Tibial nerve (tissue), 4 donors: ENCODE data around the gene PAN2.

Source experiments
- CTCF ChIP-seq, 5 experiments: fragments of 200-600 bp in 3 of 5; fragments of 450-650 bp in 2 of 5; sonication (generic) in 3 of 5; IDR thresholded peaks; one replicate each; pipeline ENCODE4 v1.5.1; 2016 to 2019; ENCODE audit warnings: antibody characterized with exemption in 5 of 5, mild to moderate bottlenecking in 3 of 5, moderate library complexity in 2 of 5
- EP300 ChIP-seq, 2 donors: sonication (generic); formaldehyde crosslinking; IDR thresholded peaks; one replicate each; pipeline ENCODE4 v1.6.1; 2017; ENCODE audit warnings: antibody characterized with exemption in 2 of 2, mild to moderate bottlenecking in 1 of 2
- POLR2A ChIP-seq, 2 donors: fragments of 450-650 bp; IDR thresholded peaks; one replicate each; pipeline ENCODE4 v1.6.1; 2017; ENCODE audit warnings: antibody characterized with exemption in 2 of 2, mild to moderate bottlenecking in 2 of 2, moderate library complexity in 2 of 2

- no peak for TF ChIP-seq CTCF (IDR thresholded peaks at IDR 0.05)
- TF ChIP-seq POLR2A (IDR thresholded peaks at IDR 0.05): no peak
- TF ChIP-seq EP300 (IDR thresholded peaks at IDR 0.05): no peak
These were observed 28.8 kb downstream of the PAN2 start for GRCh38 chr12:56304872-56305590.
